H1 (cell line): Measurements from ENCODE around the gene SDF2L1. TPM values are rescaled to one million over a fixed set of nuclear protein-coding genes. Genes with fewer than 3 reads are reported as not detected.

Source experiments
- CBX8 ChIP-seq: fragments of 300-800, 300-1000 bp; sonication (generic); IDR thresholded peaks from 2 replicates; pipeline ENCODE4 v1.7.1; 2016; ENCODE audit warnings: low read depth, low read length, borderline replicate concordance
- CTBP2 ChIP-seq: IDR thresholded peaks from 2 replicates; pipeline ENCODE4 v1.7.0; 2011; ENCODE audit warnings: borderline replicate concordance, mild to moderate bottlenecking, moderate library complexity, mixed read lengths, low read length; ENCODE audit not compliant: insufficient read depth, insufficient read length
- GABPA ChIP-seq: IDR thresholded peaks from 2 replicates; pipeline ENCODE4 v1.6.1; 2011; ENCODE audit warnings: mild to moderate bottlenecking, low read length, moderate library complexity, borderline replicate concordance; ENCODE audit not compliant: insufficient read depth
- GTF2F1 ChIP-seq: IDR thresholded peaks from 2 replicates; pipeline ENCODE4 v1.6.1; 2012; ENCODE audit warnings: low read depth, low read length, improper control_type of control experiment, borderline replicate concordance
- POU5F1 ChIP-seq: IDR thresholded peaks from 2 replicates; pipeline ENCODE4 v1.6.1; 2011; ENCODE audit warnings: low read depth, mild to moderate bottlenecking, low read length, moderate library complexity
- RFX5 ChIP-seq: IDR thresholded peaks from 2 replicates; pipeline ENCODE4 v1.6.1; 2011; ENCODE audit warnings: low read depth, low read length, improper control_type of control experiment, borderline replicate concordance
- SP4 ChIP-seq: IDR thresholded peaks from 2 replicates; pipeline ENCODE4 v1.6.1; 2012; ENCODE audit warnings: low read length, inconsistent platforms
- TAF1 ChIP-seq: IDR thresholded peaks from 2 replicates; pipeline ENCODE4 v1.6.1; 2011; ENCODE audit warnings: mild to moderate bottlenecking, low read depth, low read length
- polyA plus RNA-seq, 7 experiments: library from polyadenylated mRNA; depleted of rRNA in 3 of 7; stranded (reverse) in 5 of 7; unstranded in 2 of 7; fragments of >200 nt in 5 of 7; fragments of 200-250 nt in 2 of 7; gene quantifications; 1 replicate in 5 of 7; 2 replicates in 1 of 7; 4 replicates in 1 of 7; pipeline versions ENCODE4 v1.2.1 to v1.2.3, GENCODE V29; 2011 to 2013; ENCODE audit warnings: missing spikeins in 2 of 7, mixed read lengths in 2 of 7
- total RNA-seq: library from RNA; stranded (reverse); fragmentation: NEBNext Ultra II Directional; extraction: Animal tissue kit (Norgen Biotek cat#: 25700); gene quantifications from 2 replicates; pipeline ENCODE4 v1.2.1, GENCODE V29; 2021
- TF ChIP-seq, protein P1 (sequence below): IDR thresholded peaks from 2 replicates; pipeline ENCODE4 v1.6.1; 2012; ENCODE audit warnings: inconsistent platforms
- TF ChIP-seq, protein P2 (sequence below): IDR thresholded peaks from 2 replicates; pipeline ENCODE4 v1.6.1; 2012; ENCODE audit warnings: low read length, inconsistent platforms

Gene SDF2L1
- total and polyA plus RNA-seq, 2 of the 8 experiments (the other 6 are each of a cell fraction or from before 2014, with no cell fraction given): 51.1 to 59.6 TPM

DNA sequence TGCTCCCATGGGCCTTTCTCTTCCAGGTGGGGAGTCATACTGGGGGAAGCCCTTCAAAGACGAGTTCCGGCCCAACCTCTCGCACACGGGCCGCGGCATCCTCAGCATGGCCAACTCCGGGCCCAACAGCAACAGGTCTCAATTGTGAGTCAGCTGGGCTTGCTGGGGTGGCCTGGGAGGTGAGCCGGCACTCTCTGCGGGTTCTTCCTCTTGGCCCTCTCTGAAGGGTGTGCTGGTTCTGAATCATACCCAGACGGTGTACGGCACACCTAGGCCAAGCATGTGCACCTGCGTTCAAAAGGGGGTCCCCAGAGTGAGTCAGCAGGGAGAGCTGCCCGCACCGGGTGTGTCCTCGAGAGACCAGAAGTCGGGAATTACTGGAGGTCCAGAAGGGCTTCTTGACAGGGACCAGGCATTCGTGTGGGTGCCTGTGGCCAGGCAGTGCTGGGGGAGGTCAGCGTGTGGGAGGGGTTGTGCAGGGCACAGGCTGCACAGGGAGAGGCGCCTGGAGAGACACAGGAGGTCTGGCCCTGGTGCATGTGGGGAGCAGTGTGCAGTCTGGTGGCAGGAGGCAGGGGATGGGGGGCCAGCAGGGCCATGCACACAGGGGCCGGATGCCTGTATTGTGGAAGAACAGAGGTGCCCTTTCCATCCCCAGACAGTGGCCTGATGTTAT is 46.7 kb downstream of the SDF2L1 start (continued):
- TF ChIP-seq, protein P1, sequence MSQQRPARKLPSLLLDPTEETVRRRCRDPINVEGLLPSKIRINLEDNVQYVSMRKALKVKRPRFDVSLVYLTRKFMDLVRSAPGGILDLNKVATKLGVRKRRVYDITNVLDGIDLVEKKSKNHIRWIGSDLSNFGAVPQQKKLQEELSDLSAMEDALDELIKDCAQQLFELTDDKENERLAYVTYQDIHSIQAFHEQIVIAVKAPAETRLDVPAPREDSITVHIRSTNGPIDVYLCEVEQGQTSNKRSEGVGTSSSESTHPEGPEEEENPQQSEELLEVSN: no peak
- TF ChIP-seq GABPA (no peak), CBX8 (no peak), RFX5 (no peak), SP4 (no peak), GTF2F1 (no peak), TAF1 (no peak), CTBP2 (no peak), POU5F1 (no peak)
- TF ChIP-seq, protein P2, sequence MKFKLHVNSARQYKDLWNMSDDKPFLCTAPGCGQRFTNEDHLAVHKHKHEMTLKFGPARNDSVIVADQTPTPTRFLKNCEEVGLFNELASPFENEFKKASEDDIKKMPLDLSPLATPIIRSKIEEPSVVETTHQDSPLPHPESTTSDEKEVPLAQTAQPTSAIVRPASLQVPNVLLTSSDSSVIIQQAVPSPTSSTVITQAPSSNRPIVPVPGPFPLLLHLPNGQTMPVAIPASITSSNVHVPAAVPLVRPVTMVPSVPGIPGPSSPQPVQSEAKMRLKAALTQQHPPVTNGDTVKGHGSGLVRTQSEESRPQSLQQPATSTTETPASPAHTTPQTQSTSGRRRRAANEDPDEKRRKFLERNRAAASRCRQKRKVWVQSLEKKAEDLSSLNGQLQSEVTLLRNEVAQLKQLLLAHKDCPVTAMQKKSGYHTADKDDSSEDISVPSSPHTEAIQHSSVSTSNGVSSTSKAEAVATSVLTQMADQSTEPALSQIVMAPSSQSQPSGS: no peak
